EL (cell line): ENCODE measurements around the gene TPCN1.
"Not testable (repeated sequence)": the region's sequence is repeated elsewhere in the genome, so short reads cannot be mapped to it uniquely, and the experiment has no call there.

Experiments
- DNase-seq: peaks from one replicate; pipeline ENCODE4 v3.0.0-alpha.2; 2016

Gene TPCN1

DNA sequence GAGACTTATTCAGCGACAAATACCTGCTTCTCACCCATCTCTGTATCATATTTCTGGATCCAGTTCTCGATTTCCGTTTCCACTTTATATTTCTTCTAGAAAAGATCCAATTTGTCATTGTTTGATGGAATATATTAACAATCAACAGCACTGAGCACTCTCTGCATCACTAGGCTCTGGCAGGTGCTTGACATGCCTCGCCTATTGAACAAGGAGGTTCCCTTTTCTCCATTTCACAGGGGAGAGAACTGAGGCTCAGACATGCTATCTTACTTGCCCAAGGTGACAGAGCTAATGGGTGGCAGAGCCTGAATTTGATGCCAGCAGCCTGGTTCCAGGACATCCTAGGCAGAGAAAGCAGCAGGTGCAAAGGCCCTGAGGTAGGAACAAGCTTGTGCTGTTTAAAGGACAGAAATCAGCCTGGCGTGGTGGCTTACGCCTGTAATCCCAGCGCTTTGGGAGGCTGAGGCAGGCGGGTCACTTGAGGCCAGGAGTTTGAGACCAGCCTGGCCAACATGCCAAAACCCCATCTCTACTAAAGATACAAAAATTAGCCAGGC lies 23.7 kb upstream of the TPCN1 start:
- no peak for DNase-seq

DNA sequence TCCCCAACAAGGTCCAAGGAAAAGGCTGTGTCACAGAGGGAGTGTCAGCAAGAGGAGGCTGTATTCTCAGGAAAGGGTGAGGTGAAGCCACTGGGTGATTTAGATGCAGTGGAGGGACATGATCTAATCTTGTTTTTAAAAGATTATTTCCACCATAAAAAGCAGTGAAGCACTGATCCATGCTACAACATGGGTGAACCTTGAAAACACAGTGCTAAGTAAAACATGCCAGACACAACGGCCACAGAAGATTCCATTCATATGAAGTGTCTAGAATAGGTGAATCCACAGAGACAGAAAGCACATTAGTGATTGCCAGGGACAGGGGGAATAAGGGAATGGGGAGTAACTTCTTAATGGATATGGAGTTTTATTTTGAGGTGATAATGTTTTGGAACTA lies 23.0 kb upstream of the TPCN1 start:
- DNase-seq: peak; percentile 33

DNA sequence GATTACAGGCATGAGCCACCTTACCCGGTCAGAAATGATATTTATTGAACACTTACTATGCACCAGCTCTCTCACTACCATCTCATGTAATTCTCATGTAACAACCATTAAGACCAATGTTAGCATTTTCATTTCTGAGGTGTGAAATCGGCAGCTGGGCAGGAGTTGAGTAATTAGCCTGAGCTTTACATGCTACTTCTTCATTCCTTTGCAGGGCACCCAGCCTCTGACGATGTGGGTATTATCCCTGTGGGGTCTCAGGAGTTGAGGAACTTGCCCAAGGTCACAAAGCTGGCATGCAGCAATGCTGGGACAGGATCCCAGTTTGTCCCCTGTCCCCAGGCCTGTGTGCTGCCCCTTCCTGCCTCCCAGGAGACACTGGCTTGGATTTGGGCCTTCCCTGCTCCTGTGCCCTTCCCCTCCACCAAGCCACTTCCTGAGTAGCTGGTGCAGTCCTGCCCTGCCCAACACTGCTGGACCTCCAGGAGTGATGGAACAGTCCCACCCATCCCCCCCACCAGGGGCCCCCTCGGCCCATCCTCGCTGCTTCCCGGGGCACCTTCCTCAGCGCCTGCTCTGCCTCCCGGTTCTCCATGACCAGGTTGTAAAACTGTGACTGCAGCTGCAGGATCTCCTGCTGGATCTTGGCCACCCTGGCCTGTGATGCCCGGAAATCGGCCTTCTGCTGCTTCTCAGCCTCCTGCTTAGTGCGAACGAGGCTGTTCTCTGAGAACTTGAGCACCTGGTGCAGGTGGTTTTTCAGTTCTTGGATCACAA lies 21.1 kb upstream of the TPCN1 start:
- DNase-seq: no peak

DNA sequence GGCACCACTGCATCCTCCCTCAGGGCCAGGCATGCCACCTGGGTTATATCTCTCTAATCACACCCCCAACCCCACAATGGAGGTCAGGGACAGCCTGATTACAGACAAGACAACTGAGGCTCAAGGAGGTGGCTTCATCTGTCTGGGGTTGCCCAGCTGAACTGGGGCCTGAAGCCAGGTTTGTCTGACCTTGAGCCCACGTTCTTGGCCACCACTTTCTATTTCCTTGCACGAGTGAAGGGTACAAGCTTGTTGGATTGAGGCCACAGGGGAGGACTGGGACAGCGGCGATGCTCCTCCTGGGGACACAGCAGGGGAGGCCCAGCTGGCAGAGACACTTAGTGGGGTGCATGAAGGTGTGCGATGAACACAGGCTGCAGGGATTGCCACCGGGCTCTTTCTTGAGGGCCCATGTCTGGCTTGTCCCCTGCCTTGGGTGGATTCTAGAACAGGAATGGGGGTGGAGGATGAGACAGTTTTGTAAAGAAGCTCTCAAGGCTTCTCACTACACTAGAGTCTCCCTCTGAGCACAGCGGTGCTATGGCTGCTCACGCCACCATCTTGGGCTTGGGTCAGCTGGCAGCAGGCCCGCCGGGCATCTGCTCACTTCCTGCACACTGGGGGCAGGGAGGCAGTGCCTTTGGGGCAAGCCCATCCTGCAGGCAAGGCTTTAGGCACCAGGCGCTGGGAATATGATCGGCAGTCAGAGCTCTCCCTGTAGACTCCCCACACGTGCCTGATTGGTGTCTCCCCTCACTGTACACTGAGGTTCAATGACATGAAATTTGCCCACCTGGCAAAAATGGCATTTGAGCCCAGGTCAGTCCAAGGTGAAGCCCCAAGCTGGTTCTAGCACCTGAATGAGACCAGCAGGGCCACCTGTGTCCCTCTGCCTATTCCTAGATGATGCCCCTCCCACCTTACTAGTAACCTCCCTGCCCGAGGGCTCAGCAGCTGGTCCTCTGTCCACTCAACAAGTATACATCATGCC lies 19.8 kb upstream of the TPCN1 start:
- DNase-seq: no peak

DNA sequence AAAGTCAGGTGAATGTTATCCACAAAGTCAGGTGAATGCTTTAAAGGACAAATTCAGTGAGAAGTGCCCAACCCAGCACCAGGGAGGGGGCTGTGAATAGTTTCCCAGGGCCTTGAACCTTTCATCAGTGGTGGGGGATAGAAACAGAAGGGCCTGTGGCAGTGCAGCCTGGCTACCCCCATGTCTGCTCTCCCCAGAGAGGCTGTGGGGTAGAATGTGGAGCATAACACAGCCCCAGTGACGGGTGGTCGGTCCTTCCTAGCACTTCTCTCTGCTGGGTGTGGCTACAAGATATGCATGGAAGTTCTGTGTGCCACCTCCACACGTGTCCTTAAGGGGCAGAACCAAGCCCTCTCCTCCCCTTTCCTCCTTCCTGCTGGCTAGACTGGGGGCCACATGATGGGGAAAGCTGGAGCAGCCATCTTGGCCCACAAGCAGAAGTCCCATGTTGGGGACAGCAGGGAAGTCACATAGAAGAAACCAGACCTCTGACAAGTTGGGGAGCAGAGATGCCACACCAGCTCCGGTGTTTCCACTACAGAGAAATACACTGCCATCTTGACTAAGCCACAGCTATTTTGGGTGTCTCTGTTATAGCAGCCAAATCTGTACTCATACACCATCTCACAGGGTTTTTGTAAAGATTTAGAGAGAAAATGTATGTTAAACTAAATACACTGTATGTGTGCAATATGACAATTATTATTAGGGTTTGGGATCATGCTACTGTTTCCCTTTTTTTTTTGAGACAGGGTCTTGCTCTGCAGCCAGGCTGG lies 18.8 kb upstream of the TPCN1 start:
- no peak for DNase-seq

DNA sequence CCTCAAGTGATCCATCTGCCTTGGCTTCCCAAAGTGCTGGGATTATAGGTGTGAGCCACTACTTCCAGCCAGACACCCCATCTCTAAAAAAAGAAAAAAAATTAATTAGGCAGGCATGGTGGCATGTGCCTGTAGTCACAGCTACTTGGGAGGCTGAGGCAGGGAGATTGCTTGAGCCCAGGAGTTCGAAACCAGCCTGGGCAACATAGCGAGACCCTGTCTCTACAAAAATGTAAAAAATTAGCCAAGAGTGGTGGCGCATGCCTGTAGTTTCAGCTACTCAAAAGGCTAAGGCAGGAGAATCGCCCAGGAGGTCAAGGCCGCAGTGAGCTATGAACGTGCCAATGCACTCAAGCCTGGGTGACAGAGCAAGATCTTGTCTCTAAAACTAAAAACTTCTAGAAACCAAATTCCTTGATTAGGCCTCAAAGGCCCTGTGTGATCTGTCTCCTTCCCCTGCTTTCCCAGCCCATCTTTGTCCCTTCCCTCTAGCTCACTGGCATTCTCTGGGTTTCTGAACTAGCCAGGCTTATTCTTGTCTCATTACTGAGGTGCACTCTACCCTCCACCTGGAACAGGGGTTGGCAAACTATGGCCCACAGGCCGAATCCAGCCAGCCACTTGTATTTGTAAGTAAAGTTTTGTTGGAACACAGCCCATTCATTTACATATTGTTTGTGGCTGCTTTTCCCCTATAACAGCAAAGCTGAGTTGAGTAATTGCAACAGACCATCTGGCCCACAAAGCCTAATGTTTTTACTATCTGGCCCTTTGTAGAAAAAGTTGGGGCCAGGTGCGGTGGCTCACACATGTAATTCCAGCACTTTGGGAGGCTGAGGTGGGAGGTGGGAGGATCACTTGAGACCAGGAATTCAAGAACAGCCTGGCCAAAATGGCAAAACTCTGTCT lies 17.2 kb upstream of the TPCN1 start:
- no peak for DNase-seq

DNA sequence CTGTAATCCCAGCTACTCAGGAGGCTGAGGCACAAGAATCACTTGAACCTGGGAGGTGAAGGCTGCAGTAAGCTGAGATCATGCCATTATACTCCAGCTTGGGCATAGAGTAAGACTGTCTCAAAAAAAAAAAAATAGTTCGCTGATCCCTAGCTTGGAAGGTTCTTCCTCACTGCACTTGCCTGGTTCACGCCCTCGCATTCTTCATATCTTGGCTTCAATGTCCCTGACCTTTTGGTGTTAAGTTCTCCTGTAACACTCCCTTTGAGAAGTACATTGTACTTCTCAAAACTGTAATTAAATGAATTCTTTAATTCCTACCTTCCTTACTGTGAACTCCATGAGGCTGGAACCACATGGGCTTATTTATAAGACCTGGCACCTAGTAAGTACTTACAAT lies 16.5 kb upstream of the TPCN1 start:
- DNase-seq: no peak

DNA sequence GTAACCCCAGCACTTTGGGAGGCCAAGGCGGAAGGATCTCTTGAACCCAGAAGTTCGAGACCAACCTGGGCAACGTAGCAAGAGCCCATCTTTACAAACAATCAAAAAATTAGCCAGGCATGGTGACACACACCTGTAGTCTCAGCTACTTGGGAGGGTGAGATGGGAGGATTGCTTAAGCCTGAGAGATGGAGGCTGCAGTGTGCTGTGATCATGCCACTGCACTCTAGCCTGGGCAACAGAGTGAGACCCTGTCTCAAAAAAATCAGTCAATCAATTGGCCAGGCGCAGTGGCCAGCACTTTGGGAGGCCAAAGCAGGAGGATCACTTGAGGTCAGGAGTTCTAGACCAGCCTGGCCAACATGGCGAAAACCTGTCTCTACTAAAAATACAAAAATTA lies 14.5 kb upstream of the TPCN1 start:
- DNase-seq: not testable (repeated sequence)

DNA sequence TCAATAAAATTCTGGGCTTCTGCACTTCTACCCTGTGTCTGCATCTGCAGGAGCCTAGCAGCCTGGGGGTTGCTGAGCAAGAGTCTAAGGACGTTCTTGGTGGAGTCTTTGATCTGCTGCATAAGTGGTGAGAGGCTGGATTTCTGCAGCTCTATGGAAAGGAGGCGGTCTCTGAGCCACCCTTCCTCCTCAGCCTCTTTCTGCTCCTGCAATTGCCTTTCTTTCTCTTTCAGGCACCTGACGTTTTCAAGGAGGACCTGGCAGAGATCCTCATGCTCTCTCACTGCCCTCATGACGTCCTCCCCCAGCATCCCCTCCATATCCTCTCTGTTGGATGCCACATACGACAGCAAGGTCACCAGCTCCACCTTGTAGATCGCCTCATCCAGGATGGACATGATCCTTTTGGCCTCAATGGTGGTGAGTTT lies 13.6 kb upstream of the TPCN1 start:
- DNase-seq: no peak

DNA sequence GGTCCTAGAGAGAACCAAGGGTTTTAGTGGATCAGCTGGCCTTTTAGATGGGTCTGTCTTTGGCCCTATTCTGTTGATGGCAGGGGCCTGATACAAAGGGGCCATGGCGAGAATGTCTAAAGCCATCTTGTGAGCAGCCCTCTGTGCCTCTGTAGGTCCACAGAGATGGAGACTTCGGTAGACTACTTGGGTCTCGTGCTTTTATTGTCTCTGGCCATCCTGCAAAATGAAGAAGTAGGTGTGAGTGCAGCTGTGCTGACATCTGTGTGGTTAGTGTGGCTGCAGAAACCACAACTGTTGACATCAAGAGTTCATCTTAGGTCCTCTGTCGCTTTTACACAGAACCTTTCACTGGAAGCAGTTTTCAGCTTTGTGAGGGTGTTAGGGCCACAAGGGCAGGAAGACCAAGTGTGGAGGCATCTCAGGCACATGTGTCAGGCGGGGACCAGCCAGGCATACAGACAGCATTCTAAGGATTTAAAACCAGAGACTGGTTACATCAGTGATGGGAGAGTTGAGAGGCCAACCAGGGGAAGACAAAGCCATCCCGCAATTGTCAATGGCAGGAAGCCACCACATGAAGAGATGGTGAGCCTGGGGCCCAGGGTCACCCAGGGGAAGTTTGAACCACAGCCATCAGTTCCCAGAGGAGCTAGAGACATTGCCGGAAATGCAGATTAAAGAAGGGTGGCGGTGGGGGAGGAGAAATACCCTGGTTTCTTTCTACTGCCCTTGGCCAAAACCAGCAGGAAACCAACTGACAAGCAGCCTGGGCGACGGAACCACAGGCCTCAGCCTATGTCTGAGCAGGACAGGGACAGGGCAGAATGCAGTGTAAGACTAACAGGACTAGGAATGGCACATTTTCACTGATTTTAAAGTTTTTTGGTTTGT lies 13.0 kb upstream of the TPCN1 start:
- DNase-seq: peak; percentile 36

DNA sequence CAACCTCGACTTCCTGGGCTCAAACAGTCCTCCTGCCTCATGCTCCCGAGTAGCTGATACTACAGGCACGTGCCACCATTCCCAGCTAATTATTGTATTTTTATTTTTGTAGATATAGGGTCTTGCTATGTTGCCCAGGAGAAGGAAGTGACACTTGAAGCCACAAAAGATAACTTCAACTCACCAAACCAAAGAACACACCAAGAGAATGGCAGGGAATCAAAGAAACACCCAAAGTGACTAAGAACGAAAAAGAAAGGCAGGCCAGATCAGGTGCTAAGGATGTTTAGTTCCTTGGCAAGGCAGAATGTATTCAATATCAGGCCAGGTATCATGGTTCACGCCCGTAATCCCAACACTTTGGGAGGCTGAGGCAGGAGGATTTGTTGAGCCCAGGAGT lies 10.1 kb upstream of the TPCN1 start:
- DNase-seq: no peak

DNA sequence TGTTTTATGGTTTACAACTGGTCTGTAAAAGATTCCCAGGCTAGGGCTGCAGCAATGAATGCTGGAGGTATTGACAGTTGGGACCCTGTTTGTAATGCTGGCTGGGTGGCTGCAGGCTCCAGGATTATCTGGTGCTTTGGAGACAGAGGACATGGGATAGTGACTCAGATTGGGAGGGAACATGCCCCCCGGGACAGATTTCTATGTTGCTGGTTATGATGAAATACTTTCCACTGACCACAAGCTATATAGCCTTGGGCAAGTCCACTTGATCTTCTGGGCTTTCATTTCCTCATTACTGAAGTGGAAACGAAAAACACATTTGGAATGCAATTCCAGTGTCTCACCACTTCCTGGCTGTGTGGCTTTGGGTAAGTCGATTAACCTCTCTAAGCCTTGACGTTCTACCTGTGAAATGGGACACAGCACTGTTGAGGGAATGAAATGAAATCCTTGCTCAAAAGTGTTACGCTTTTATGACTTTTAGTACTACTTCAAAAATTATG lies 6.3 kb upstream of the TPCN1 start:
- DNase-seq: peak; percentile 99

DNA sequence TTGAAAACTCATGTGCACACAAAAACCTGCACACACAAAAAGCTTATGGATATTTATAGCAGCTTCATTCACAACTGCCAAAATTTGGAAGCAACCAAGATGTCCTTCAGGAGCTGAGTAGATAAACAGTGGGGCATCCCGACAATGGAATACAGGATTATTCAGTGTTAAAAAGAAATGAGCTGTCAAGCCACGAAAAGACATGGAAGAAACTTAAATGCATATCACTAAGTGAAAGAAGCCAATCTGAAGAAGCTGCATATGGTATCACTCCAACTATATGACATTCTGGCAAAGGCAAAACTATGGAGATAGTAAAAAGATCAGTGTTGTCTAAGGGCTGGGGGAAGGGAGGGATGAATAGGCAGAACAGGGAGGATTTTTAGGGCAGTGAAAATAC lies 5.2 kb upstream of the TPCN1 start:
- DNase-seq: no peak

DNA sequence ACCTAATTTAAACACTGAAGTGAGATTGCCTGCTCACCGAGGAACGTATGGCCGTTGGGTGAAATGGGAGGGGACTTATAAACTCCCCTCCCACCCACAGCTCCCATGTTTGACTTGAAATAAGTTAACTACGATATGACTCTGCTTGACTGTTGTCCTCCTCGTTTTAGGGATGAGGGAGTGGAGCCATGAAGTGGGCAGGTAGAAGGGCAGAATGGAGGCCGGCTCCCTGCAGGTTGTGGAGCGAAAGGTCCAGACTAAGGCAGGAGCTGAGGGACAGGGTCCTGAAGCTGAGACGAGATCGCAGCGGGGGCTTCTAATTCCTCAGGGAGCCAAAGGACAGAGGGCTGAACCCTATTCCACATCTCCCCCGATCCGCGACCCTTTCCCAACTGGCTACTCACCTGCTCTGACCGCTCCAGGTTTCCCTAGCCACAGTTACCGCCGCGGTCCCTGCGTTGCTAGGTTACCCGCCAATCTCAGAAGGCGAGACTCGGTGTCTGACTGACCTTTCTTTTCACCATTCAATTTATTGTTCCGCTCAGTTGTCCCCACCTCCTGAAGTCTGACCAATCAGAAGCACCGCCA lies 577 bp upstream of the TPCN1 start:
- DNase-seq: peak; percentile 27

DNA sequence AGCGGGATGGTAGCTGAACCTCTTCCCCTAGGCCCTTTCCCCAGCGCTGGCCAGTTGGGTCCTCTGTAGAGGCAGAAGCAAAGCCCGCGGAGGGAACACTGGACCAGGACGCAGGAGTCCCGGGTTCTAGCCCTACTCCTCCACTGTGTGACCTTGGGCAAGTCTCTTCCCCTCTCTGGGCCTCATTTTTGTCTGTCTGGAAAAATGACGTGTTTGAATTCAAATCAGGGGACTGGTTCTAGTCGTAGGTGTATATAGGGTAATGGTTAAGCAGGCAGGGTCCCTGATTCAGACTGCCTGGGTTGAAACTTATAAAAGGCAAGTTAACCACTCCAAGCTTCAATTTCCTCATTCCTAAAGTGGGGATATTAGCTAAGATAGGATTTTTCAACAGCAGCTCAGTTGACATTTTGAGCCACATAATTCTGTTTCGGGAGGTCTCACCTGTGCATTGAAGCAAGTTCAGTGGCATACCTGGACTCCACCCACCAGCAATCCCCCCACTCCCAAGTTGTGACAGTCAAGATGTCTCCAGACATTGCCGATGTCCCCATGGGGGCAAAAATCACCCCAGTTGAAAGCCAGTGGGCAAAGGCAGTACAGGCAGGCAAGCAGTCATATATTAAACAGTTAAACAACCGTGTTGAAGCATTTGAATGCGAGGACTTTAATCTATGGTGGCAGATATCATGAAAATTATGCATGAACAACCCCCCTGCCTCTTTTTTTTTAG lies 899 bp downstream of the TPCN1 start:
- DNase-seq: no peak

DNA sequence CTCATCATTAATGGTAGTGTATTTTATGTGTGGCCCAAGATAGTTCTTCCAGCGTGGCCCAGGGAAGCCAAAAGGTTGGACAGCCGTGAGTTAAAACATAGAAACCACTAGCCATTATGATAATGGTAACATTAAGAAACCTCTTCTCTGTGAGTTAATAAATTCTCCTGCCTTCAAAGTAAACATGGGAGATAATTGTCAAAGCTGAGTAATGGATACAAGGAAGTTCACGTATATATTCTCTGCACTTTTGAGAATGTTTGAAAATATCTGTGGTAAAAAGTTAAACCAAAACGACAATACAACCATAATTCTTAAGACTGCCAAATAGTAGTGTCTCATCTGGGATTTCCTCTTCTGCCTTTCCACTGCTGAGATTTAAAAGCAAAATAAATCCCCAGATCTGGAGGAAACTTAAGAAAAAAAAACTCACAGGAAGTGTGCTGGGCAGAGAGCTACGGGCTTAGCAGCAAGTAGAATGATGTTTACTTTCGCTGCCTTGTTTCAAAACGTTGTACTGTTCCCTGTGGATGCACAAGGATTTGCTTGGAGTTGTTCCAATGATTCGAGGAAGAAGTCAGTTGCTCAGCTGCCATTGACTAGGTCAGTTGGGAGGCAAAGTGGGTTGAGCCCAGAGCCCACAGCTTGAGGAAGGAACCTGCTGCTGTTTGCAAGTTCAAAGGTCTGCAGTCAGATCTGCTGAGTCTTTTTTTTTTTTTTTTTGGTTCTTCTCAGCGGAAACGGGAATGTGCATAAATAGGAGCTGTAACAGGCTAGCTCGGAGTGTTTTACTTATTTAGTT lies 1.7 kb downstream of the TPCN1 start:
- DNase-seq: peak; percentile 85

DNA sequence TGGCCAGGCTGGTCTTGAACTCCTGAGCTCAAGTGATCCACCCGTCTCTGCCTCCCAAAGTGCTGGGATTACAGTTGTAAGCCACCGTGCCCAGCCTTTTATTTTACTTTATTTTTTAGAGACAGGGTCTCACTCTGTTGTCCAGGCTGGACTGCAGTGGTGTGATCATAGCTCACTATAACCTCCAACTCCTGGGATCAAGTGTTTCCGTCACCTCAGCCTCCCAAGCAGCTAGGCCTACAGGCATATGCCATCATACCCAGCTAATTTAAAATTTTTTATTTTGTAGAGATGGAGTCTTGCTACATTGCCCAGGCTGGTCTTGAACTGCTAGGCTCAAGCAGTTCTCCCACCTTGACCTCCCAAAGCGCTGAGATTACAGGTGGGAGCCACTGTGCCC lies 3.7 kb downstream of the TPCN1 start:
- DNase-seq: no peak
